Neural cell (in vitro differentiated cells): ENCODE measurements around the gene DCBLD2.

Source experiments
- CTCF ChIP-seq: fragments of 450-650 bp; IDR thresholded peaks from 2 replicates; pipeline ENCODE4 v1.5.1; 2014; ENCODE audit warnings: antibody characterized with exemption, mild to moderate bottlenecking, moderate library complexity; ENCODE audit not compliant: poor library complexity, severe bottlenecking
- EP300 ChIP-seq: fragments of 450-650 bp; conservative IDR thresholded peaks from 2 replicates; pipeline ENCODE4 v1.6.1; 2014; ENCODE audit warnings: antibody characterized with exemption, mild to moderate bottlenecking, moderate library complexity; ENCODE audit not compliant: poor library complexity, severe bottlenecking
- EZH2 ChIP-seq: fragments of 200-600, 300-800 bp; shearing (Covaris generic), sonication (generic); IDR thresholded peaks from 2 replicates; pipeline ENCODE4 v1.6.1; 2014; ENCODE audit warnings: antibody characterized with exemption, low read length, borderline replicate concordance, mild to moderate bottlenecking; ENCODE audit not compliant: insufficient read depth, poor library complexity, severe bottlenecking
- MXI1 ChIP-seq: fragments of 450-650 bp; conservative IDR thresholded peaks from 2 replicates; pipeline ENCODE4 v1.6.1; 2014; ENCODE audit warnings: antibody characterized with exemption, mild to moderate bottlenecking; ENCODE audit not compliant: poor library complexity, severe bottlenecking
- POLR2AphosphoS5 ChIP-seq: IDR thresholded peaks from 2 replicates; pipeline ENCODE4 v1.6.1; 2012
- REST ChIP-seq: IDR thresholded peaks from 2 replicates; pipeline ENCODE4 v1.6.1; 2012; ENCODE audit warnings: borderline replicate concordance
- SMC3 ChIP-seq: fragments of 450-650 bp; conservative IDR thresholded peaks from 2 replicates; pipeline ENCODE4 v1.6.1; 2014; ENCODE audit warnings: antibody characterized with exemption, mild to moderate bottlenecking, moderate library complexity; ENCODE audit not compliant: poor library complexity
- TAF1 ChIP-seq: IDR thresholded peaks from 2 replicates; pipeline ENCODE4 v1.6.1; 2012; ENCODE audit warnings: low read depth

GRCh38 chr3:98805571-98805970 lies 95.9 kb downstream of the DCBLD2 start:
- no peak for TF ChIP-seq EZH2
- no peak for TF ChIP-seq SMC3
- no peak for TF ChIP-seq CTCF
- TF ChIP-seq TAF1 = no peak
- no peak for TF ChIP-seq POLR2AphosphoS5
- TF ChIP-seq EP300 = no peak
- TF ChIP-seq MXI1 = no peak
- TF ChIP-seq REST = no peak
